ENCODE results near the gene FUT8.

The FUT8 gene

GRCh38 chr14:65560340-65561027 lies 148.0 kb downstream of the FUT8 start:
- DNase-seq = no peak

GRCh38 chr14:65564370-65564769 lies 151.8 kb downstream of the FUT8 start:
- no peak for DNase-seq

GRCh38 chr14:65565948-65566347 lies 153.4 kb downstream of the FUT8 start:
- no peak for DNase-seq

- DNase-seq = no peak
Observed at GRCh38 chr14:65566820-65567522, 154.4 kb downstream of the FUT8 start.

GRCh38 chr14:65574611-65575010 lies 162.1 kb downstream of the FUT8 start:
- DNase-seq = no peak

- no peak for DNase-seq
Observed at GRCh38 chr14:65575389-65575788, 162.9 kb downstream of the FUT8 start.

GRCh38 chr14:65580973-65581372 lies 168.4 kb downstream of the FUT8 start:
- DNase-seq = no peak

GRCh38 chr14:65581378-65581777 lies 168.8 kb downstream of the FUT8 start:
- no peak for DNase-seq

- DNase-seq = no peak
Observed at GRCh38 chr14:65581799-65582198, 169.3 kb downstream of the FUT8 start.

- DNase-seq = no peak
Observed at GRCh38 chr14:65585216-65585615, 172.7 kb downstream of the FUT8 start.

GRCh38 chr14:65588426-65589140 lies 176.1 kb downstream of the FUT8 start:
- DNase-seq = no peak

- no peak for DNase-seq
Observed at GRCh38 chr14:65594153-65594881, 181.8 kb downstream of the FUT8 start.

GRCh38 chr14:65594882-65595237 lies 182.3 kb downstream of the FUT8 start:
- no peak for DNase-seq

GRCh38 chr14:65599375-65599774 lies 186.8 kb downstream of the FUT8 start:
- no peak for DNase-seq

GRCh38 chr14:65600742-65601141 lies 188.2 kb downstream of the FUT8 start:
- no peak for DNase-seq

GRCh38 chr14:65604535-65604934 lies 192.0 kb downstream of the FUT8 start:
- DNase-seq = no peak

GRCh38 chr14:65604936-65605335 lies 192.4 kb downstream of the FUT8 start:
- no peak for DNase-seq

- DNase-seq = no peak
Observed at GRCh38 chr14:65606460-65606859, 193.9 kb downstream of the FUT8 start.

GRCh38 chr14:65613131-65613650 lies 200.7 kb downstream of the FUT8 start:
- no peak for DNase-seq

GRCh38 chr14:65618996-65619395 lies 206.5 kb downstream of the FUT8 start:
- no peak for DNase-seq

- DNase-seq = no peak
Observed at GRCh38 chr14:65620195-65620594, 207.7 kb downstream of the FUT8 start.

GRCh38 chr14:65622703-65623102 lies 210.2 kb downstream of the FUT8 start:
- no peak for DNase-seq

- DNase-seq = no peak
Observed at GRCh38 chr14:65623759-65624158, 211.2 kb downstream of the FUT8 start.

All from activated CD4-positive, CD25-positive, alpha-beta regulatory T cell (primary cell).